Hepatic stellate cell (primary cell): Measurements from ENCODE around the gene ARL14EP.

ENCODE experiments used
- DNase-seq: peaks from one replicate; pipeline ENCODE4 v3.0.0; 2011; ENCODE audit warnings: low spot score

ARL14EP gene

GRCh38 chr11:30328681-30329080 lies 5.8 kb downstream of the ARL14EP start:
- DNase-seq, result no peak

DNA sequence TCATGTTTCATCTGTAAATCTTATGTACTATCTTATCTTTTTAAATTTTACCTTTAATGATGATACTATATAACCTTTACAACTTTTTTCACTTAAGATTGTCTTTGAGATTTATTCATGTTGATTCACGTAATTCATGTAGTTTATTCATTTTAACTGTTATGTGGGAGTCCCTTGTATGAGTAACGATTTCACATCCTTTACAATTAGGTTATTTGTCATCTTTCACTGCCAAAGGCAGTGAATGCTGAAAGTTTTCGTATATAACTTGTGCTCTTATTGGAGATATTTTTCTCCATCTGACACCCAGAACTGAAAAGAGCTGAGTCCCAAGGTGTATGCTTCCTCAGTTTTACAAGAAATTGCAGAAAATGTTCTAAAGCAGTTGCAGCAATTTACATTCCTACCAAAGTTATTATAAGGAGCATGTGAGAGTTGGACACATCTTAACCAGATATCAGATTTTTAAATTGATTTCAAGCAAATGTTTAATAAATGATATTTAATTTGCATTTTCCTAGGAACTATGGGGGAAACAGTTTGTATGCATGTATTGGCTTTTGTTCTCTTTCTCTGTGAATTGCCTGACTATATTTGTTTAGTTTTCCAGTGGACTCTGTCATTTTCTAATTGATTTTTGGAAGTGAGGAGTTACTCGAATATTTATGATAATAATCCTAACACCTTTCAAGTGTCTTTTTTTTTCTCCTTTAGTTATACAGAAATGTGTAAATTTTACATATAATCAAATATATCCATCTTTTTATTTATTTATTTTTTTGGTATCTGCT lies 6.4 kb downstream of the ARL14EP start:
- no peak for DNase-seq

DNA sequence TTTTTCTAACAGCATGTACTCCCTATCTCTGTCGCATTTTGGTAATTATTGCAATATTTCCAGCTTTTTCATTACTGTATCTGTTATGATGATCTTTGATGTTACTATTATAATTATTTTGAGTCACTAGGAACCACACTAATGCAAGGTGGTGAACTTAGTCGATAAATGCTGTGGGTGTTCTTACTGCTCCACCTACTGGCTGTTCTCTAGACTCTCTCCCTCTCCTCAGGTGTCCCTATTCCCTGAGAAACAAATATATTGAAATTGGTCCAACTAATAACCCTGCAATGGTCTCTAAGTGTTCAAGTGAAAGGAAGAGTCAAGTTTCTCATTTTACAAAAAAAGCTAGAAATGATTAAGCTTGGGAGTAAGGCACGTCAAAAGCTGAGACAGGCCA lies 10.5 kb downstream of the ARL14EP start:
- no peak for DNase-seq

DNA sequence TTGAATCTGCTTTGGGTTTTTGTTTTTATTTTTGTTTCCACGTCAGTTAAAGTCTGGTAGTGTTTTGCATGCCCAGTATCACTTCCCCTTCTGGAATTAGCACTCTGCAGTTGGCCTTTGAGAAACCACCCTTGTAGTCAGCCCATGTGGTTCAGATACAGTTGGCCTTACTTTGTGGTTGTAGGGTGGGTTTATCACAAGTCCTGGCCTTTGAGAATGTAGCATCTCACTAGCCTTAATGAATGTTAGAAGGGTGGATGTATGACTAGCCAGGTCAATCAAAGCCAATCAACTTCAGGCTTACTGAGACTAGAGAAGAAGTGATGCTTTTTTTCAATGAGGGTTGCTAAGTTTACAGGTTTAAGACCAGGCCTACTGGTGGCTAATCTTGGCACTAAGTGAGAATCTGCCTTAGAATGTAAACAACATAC lies 19.8 kb downstream of the ARL14EP start:
- no peak for DNase-seq

DNA sequence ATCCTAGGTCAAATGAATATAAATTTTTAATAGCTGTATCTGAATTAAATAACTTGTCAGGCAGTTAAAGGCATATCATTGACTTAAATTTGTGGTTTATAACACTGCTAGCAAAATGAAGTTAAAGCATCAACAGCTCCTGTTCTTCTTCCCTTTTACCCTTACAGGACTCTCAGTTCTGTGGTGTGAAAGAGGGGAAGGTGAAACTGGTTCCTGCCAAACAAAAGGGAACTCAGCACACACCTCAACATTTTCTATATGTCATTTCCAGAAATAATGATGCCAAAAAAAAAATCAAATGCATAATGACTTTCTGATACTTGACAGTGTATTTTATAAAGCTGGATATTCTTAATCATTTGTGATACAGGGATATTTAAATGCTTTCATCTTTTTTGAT lies 21.2 kb downstream of the ARL14EP start:
- DNase-seq, result no peak

DNA sequence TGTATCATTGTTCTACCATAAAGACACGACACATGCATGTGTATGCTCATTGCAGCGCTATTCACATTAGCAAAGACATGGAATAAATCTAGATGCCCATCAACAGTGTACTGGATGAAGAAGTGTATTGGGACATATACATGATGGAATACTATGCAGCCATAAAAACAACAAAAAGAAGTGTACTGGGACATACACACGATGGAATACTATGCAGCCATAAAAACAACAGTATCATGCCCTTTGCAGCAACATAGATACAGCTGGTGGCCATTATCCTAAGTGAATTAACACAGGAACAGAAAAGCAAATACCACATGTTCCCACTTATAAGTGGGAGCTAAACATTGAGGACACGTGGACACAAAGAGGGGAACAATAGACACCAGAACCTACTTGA lies 22.7 kb downstream of the ARL14EP start:
- DNase-seq, result no peak

- DNase-seq, result no peak
Observed at GRCh38 chr11:30346068-30346688, 23.3 kb downstream of the ARL14EP start.

DNA sequence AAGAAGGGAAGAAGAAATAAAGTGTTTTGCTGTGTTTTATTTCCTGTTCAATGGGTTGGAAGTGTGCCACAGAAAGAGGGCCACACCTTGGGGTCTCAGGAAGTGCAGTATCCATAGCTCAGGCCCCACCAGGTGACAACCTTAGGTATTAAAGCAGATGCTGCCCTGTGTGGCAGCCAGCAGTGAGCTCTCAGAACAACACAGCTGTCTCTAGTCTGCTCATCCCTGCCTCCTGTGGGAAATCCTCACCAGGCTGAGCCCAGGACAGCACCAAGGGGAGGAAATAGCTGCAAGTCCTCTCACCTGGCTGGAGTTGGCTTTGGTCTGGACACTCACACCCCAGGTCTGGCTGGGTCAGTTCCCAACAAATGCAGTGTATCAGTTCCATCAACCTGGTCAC lies 25.1 kb downstream of the ARL14EP start:
- no peak for DNase-seq

DNA sequence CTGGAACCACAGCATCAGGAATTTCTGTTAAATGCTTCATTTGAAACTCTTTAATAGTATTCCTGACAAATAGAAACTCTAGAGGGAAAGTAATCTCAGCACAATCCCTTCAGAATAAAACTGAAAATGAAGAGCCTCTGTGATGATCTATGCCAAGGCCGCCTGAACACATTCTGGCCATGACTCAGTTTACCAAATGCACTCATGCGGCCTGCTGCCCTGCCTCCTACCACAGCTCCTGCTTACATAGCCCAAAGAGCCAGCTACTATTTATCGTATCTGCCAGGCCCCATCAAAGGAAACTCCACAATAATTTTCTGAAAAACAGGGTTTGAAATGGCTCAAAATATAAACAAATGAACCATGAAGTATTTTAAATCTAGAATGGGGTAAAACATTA lies 27.0 kb downstream of the ARL14EP start:
- DNase-seq, result no peak

DNA sequence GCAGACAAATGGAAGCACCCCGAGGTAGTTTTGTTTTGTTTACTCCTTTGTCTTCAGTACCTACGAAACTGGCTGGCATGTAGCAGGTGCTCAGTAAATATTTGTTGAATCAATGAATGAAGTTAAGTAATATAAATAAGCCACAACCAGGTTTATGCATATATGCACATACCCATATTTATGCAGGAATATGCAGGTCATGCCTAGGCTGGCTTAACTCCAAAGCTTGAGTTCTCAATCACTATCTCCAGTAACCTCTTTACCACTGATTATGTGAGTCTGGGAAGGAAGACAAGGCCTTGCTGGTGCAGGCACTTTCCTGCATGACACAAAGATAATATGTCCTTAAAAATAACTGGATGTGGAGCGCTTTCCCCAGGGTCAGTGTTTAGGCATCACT lies 27.5 kb downstream of the ARL14EP start:
- DNase-seq, result no peak

- DNase-seq, result no peak
Observed at GRCh38 chr11:30351061-30351460, 28.2 kb downstream of the ARL14EP start.

DNA sequence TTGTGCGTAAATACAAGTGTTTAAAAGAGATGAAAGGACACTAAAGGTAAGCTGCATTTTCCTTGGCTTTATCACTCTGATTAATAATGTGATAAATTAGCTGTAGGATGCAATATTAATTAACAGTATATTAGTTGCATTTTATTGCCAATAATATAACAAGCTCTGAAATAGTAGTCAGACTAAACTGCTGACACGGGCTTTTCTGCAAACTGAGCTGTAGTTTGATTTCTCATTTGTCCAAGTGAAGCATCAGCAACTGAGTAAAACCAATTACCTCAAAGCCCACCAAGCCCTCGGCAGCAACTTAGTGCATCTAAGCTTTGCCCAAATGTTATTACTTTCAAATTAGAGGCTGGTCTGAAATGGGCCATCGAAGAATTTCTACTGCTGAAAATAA lies 33.5 kb downstream of the ARL14EP start:
- DNase-seq, result no peak

DNA sequence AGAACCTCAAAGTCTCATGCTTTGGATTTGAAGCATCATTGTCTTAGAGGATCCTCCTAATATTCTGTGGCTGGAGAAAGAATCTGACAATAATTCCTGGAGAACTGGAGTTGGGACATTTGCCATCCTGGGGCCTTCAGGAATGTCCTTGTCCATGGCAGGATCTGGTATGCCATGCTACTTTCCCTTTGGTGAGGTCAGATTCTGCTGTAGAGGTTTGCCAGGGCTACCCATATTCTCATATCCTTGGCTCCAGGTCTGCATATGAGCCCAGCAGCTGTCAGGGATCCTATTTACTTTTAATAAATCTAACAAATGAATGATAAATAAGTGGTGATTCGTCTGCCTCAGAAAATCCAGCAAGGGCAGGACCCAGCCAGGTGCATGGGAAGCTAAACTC lies 35.0 kb downstream of the ARL14EP start:
- DNase-seq, result no peak

DNA sequence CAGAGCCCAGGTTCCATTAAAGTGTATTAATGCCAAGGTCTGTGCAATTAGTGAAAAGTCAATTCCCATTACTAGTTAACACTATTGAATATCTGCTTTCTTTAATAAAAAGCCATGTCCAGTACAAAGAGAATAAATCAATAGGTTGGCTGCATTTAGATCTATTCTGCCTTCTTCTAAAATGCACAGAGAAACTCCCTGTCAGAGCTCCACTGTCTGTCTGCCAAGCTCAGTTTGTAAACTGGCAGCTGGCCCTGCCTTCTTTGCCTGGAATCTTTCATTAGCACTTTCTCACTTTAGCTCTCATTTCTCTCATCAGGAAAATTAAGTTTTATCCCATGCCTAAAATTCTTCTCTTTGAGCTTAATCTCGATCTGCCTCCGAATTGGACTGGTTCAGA lies 35.6 kb downstream of the ARL14EP start:
- no peak for DNase-seq

DNA sequence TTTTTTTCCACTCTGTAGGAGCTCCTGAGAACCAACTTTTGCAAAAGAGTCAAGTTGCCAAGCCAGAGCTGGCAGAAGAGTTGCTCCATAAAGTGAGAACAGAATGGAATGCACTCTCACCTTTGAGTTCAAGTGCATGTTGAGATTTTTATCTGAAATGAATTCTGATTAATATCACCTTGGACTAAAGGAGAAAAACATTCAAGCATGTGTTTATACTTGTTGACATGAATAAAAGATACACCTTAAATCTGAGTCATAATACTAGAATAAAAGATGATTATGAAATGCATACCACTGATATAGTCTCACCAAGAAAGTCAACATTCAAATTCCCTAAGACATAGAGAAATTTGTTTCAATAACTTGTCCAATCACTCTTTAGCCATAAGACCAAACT lies 37.8 kb downstream of the ARL14EP start:
- DNase-seq, result no peak

- DNase-seq, result no peak
Observed at GRCh38 chr11:30364139-30364836, 41.4 kb downstream of the ARL14EP start.

DNA sequence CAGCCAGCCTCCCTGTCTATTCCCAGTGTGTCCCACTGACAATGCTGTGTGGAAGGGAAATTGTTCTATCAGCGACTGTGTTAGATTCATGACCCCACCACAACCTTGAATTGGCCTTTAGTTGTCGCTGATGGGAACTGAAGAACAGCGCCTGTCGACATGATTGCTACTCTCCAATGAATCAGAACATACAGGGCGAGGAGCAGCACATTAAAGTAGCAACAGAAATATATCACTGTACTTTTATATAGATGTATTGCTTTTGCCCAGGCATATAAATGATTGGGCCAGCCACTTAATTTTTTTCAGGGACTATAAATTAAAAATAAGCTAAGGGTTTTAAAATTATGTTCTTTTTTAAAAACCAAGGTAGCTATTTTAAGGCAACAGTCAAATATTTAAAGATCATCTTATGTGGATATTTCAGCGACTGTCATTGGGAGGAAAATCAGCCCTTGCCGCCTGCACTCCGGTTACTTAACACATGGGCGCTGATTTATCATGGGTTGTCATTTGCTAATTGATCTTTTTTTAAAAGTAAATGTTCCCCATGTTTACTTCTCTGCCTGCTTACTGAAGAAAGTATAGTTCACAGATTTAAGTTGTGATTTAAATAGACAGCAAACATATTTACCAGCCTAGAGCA lies 42.1 kb downstream of the ARL14EP start:
- DNase-seq, result no peak

GRCh38 chr11:30365793-30366517 lies 43.1 kb downstream of the ARL14EP start:
- no peak for DNase-seq

GRCh38 chr11:30368394-30368793 lies 45.5 kb downstream of the ARL14EP start:
- DNase-seq, result no peak

GRCh38 chr11:30370164-30370563 lies 47.3 kb downstream of the ARL14EP start:
- DNase-seq, result no peak

GRCh38 chr11:30377347-30377746 lies 54.4 kb downstream of the ARL14EP start:
- DNase-seq, result no peak

DNA sequence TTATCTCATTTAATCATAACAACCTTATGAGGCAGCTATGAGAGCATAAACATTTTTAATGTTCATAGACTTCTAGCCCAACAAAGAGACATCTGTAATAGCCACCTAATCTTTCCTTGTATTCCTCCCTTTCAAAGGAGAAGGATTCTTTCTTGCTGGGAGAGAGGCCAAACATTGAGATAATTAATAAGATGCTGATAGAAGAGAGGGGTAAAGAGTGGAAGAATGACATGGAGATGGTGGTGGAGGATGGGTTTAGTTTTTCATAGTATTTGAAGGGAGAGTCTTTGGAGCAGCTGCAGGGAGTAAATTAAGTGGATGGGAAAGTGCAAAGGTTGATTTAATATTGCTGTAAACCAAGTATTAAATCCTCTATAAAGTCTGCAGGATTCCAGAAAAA lies 57.9 kb downstream of the ARL14EP start:
- no peak for DNase-seq
